Endodermal cell (in vitro differentiated cells): Measurements from ENCODE around the gene NUP214. TPM values are rescaled to one million over a fixed set of nuclear protein-coding genes. Genes with fewer than 3 reads are reported as not detected.

Experiments used
- DNase-seq: peaks from one replicate; pipeline ENCODE4 v3.0.0-alpha.2; 2017
- H3K27ac ChIP-seq: 2 replicates; pipeline ENCODE4 v1.5.1; 2013; ENCODE audit warnings: mild to moderate bottlenecking, low read depth, low read length, moderate library complexity
- H3K27me3 ChIP-seq: 2 replicates; pipeline ENCODE4 v1.6.1; 2013; ENCODE audit warnings: mild to moderate bottlenecking, low read length, moderate library complexity; ENCODE audit not compliant: insufficient read depth, control insufficient read depth, poor library complexity, severe bottlenecking
- H3K36me3 ChIP-seq: 2 replicates; pipeline ENCODE4 v1.7.0; 2013; ENCODE audit warnings: mild to moderate bottlenecking, low read length, moderate library complexity; ENCODE audit not compliant: control insufficient read depth, insufficient read depth
- H3K4me1 ChIP-seq: one replicate; pipeline ENCODE4 v1.7.0; 2013; ENCODE audit warnings: low read length; ENCODE audit not compliant: control insufficient read depth, insufficient read depth
- H3K4me3 ChIP-seq: 2 replicates; pipeline ENCODE4 v1.5.1; 2013; ENCODE audit warnings: mild to moderate bottlenecking, low read length, moderate library complexity
- H3K9ac ChIP-seq: 2 replicates; pipeline ENCODE4 v1.6.1; 2013; ENCODE audit warnings: mild to moderate bottlenecking, low read length, moderate library complexity; ENCODE audit not compliant: poor library complexity, severe bottlenecking; ENCODE audit errors: extremely low read depth
- H3K9me3 ChIP-seq: 2 replicates; pipeline ENCODE4 v1.6.1; 2013; ENCODE audit warnings: mild to moderate bottlenecking, low read length, moderate library complexity; ENCODE audit not compliant: control insufficient read depth
- H3K27ac Mint-ChIP-seq: 2 replicates; pipeline ENCODE4 v1.8.0; 2020; ENCODE audit warnings: mixed read lengths
- H3K27me3 Mint-ChIP-seq: 2 replicates; pipeline ENCODE4 v1.8.0; 2021; ENCODE audit warnings: mild to moderate bottlenecking, mixed read lengths; ENCODE audit not compliant: insufficient read depth
- H3K36me3 Mint-ChIP-seq: 2 replicates; pipeline ENCODE4 v1.8.0; 2020; ENCODE audit warnings: low read depth, mixed read lengths
- H3K4me1 Mint-ChIP-seq: 2 replicates; pipeline ENCODE4 v1.8.0; 2020; ENCODE audit warnings: mixed read lengths
- H3K4me3 Mint-ChIP-seq: 2 replicates; pipeline ENCODE4 v1.8.0; 2020; ENCODE audit warnings: mild to moderate bottlenecking, moderate library complexity, mixed read lengths
- H3K9me3 Mint-ChIP-seq: 2 replicates; pipeline ENCODE4 v1.8.0; 2020; ENCODE audit warnings: mild to moderate bottlenecking, mixed read lengths
- WGBS, 2 experiments: methylation state at CpG; one replicate each; pipeline versions ENCODE4 v1.1.5 to v1.1.7; 2013; ENCODE audit warnings: missing lambda C conversion rate in 2 of 2, mixed read lengths in 1 of 2; ENCODE audit not compliant: insufficient coverage in 1 of 2, insufficient read length in 1 of 2; 5-methylcytosine and 5-hydroxymethylcytosine counted together
- total RNA-seq, 2 donors: library from RNA; stranded (reverse); fragmentation: NEBNext Ultra II Directional in 1 of 2; extraction: Animal tissue kit (Norgen Biotek cat#: 25700) in 1 of 2; gene quantifications; 2 replicates in 1 of 2; 3 replicates in 1 of 2; pipeline ENCODE4 v1.2.1, GENCODE V29; 2021
- TF ChIP-seq, protein P1 (sequence below): fragments of 200-600 bp; sonication (generic); conservative IDR thresholded peaks from 2 replicates; pipeline ENCODE4 v1.5.0; 2021; ENCODE audit warnings: antibody characterized with exemption, mild to moderate bottlenecking

The NUP214 gene
- total RNA-seq, 2 donors from 2014 or later = 56.7 to 59.9 TPM

DNA sequence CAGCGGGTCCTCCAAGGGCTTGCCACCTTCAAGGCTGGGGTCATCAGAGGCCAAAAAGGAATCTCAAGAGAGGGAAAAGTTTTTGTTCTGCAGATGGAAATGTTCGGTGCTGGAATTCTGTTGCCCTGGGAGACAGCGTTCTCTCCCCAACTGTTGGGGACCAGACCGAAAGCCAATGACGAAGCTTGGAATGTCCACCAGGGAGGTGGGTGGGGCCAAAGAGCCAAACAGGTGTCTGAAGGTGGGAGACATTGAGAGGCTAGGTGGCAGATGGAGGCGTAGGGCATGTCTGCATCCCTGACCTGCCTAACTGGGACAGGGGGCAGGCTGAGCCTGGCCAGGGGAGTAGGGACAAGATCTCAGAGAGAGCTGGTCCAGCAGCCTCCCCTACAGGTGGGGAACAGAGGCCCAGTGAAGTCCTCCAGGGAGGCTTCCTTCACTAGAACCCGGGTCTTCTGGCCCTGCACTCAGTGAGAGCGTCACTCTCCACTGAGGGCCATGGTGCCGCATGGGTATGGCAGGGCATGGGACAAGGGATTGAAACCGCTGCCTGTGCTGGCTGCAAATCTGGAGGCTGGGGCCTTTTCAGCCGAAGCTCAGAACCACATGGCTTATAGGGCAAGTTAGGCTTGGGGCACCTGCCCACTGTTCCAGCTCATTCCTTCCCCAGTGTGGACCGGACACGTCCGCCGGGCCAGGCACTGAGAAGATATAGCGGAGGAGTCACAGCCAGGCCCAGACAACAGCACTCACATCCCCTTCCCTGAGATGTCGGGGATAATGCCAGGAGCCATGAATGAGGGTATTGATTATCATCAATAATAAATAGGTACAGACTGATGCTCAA lies 156.0 kb downstream of the NUP214 start:
- Mint-ChIP-seq H3K4me1 (peaks cover 4% of the 10 kb centered on the region), H3K4me3 (peak overlapping the region; percentile 37), H3K27me3 (peaks cover 41% of the 10 kb centered on the region), H3K9me3 (no peaks in the 10 kb centered on the region), H3K36me3 (no peaks in the 10 kb centered on the region), H3K27ac (no peak overlapping the region)
- peaks cover 27% of the 10 kb centered on the region for H3K27me3 ChIP-seq
- H3K4me1 ChIP-seq = no peaks in the 10 kb centered on the region
- TF ChIP-seq, protein P1, sequence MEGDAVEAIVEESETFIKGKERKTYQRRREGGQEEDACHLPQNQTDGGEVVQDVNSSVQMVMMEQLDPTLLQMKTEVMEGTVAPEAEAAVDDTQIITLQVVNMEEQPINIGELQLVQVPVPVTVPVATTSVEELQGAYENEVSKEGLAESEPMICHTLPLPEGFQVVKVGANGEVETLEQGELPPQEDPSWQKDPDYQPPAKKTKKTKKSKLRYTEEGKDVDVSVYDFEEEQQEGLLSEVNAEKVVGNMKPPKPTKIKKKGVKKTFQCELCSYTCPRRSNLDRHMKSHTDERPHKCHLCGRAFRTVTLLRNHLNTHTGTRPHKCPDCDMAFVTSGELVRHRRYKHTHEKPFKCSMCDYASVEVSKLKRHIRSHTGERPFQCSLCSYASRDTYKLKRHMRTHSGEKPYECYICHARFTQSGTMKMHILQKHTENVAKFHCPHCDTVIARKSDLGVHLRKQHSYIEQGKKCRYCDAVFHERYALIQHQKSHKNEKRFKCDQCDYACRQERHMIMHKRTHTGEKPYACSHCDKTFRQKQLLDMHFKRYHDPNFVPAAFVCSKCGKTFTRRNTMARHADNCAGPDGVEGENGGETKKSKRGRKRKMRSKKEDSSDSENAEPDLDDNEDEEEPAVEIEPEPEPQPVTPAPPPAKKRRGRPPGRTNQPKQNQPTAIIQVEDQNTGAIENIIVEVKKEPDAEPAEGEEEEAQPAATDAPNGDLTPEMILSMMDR = no peak
- H3K4me3 ChIP-seq = no peak overlapping the region
- WGBS, 2 experiments = 86 to 90% methylated on average over 12 to 17 of the region's 17 CpGs
- no peak overlapping the region for H3K27ac ChIP-seq
- no peaks in the 10 kb centered on the region for H3K36me3 ChIP-seq
- no peaks in the 10 kb centered on the region for H3K9me3 ChIP-seq
- H3K9ac ChIP-seq = no peak overlapping the region
- DNase-seq = no peak

DNA sequence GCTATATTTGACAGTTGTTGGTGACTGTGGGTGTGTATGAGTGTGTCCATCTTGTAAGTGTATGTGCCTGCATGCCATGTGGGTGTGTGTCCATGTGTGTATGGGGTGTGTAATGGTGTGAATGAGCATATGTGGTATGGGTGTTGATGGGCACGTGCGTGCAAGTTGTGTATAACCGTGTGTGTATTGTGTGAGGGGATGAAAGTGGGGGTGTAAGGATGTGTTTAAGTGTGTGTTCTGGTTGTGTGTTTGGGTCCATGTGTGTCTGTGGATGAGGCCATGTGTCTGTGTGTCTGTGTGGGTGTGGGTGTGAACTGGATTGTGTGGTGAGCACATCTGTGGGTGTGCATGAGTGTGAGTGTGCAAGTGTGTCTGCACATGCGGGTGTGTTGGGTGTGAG lies 156.8 kb downstream of the NUP214 start:
- Histone ChIP-seq H3K4me1 (no peaks in the 10 kb centered on the region), H3K27me3 (peaks cover 23% of the 10 kb centered on the region), H3K27ac (no peak overlapping the region), H3K9ac (no peak overlapping the region), H3K4me3 (peak overlapping the region; percentile 62), H3K9me3 (no peaks in the 10 kb centered on the region), H3K36me3 (no peaks in the 10 kb centered on the region)
- Mint-ChIP-seq H3K36me3 (no peaks in the 10 kb centered on the region), H3K27me3 (peaks cover 40% of the 10 kb centered on the region), H3K27ac (no peak overlapping the region), H3K9me3 (no peaks in the 10 kb centered on the region), H3K4me1 (peaks cover 4% of the 10 kb centered on the region), H3K4me3 (peak overlapping the region; percentile 37)
- no peak for DNase-seq
- TF ChIP-seq, protein P1 = no peak
- WGBS, 2 experiments = 89 to 90% methylated on average over 4 of the region's 4 CpGs

DNA sequence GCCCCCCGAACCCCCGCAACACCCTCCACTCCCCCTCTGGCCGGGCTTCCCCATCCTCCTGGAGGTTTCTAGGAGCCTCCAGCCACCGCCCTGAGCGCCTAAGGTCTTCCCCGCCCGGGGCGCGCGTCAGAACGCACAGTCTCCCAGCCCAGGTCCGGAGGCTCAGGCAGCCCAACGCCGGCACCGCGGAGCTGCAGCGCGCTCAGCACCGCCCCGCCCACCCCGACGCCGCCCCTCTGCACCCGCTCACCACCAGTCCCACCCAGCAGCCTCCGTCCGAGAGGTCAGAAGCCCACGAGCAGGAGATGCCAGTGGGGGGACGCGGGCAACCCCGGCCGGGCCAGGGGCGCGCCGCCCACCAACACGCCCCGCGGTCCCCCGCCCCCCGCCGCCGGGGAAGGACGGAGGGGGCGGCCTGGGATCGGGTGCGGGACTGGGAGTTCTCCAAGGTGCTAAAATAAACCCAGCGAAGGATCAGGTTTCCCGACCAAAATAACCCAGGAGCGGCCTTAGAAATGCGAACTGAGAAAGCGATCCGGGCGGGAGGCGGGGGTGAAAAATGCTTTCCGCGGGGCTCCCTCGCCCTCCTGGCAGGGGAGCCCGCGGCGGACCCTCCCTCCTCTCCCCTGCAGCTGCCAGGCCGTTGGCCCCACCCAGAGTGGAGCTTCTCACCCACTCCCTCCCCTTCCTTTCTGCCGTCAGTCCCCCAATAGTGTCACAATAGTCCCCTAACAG lies 157.5 kb downstream of the NUP214 start:
- no peak overlapping the region for H3K9ac ChIP-seq
- Mint-ChIP-seq H3K4me1 (peaks cover 4% of the 10 kb centered on the region), H3K36me3 (no peaks in the 10 kb centered on the region), H3K9me3 (no peaks in the 10 kb centered on the region), H3K27ac (no peak overlapping the region), H3K4me3 (peak overlapping the region; percentile 37), H3K27me3 (peaks cover 40% of the 10 kb centered on the region)
- WGBS, 2 experiments = 4 to 5% methylated on average over 8 to 61 of the region's 61 CpGs
- peak overlapping the region; percentile 62 for H3K4me3 ChIP-seq
- no peak overlapping the region for H3K27ac ChIP-seq
- H3K36me3 ChIP-seq = no peaks in the 10 kb centered on the region
- H3K4me1 ChIP-seq = no peaks in the 10 kb centered on the region
- no peaks in the 10 kb centered on the region for H3K9me3 ChIP-seq
- peak; percentile 91 for DNase-seq
- TF ChIP-seq, protein P1 = no peak
- peaks cover 21% of the 10 kb centered on the region for H3K27me3 ChIP-seq

Other genes starting within 250 kb of the NUP214 start
- not detected for gene QRFP, start 228.8 kb upstream of the NUP214 start, total RNA-seq
- 1 to 10 TPM; 2.8 to 3.7 TPM for gene FIBCD1, start 186.3 kb upstream of the NUP214 start, total RNA-seq
- 10 to 100 TPM; 16.7 to 41.2 TPM for gene LAMC3, start 116.4 kb upstream of the NUP214 start, total RNA-seq
- 100 to 1,000 TPM in 1 of 2 donors, 10 to 100 TPM in 1; 93.4 to 117 TPM for gene AIF1L, start 29.1 kb upstream of the NUP214 start, total RNA-seq
- 1 to 10 TPM; 5.5 to 5.6 TPM for gene FAM78A, start 150.9 kb downstream of the NUP214 start, total RNA-seq
- 1 to 10 TPM; 4.1 to 5.6 TPM for gene PLPP7, start 164.1 kb downstream of the NUP214 start, total RNA-seq